Measurements from ENCODE around the gene BCAS4. TPM values are rescaled to one million over a fixed set of nuclear protein-coding genes. Genes with fewer than 3 reads are reported as not detected.

The BCAS4 gene
- total RNA-seq, 1 donor from 2014 or later, result 12.2 TPM

GRCh38 chr20:50854506-50855249 is 59.8 kb downstream of the BCAS4 start:
- DNase-seq (ENCODE audit: low spot score), result no peak

GRCh38 chr20:50855498-50856474 is 60.9 kb downstream of the BCAS4 start:
- peak; percentile 59 for DNase-seq (ENCODE audit: low spot score)

GRCh38 chr20:50856475-50857041 is 61.7 kb downstream of the BCAS4 start:
- no peak for DNase-seq (ENCODE audit: low spot score)

- DNase-seq (ENCODE audit: low spot score), result no peak
Observed at GRCh38 chr20:50857348-50857747, 62.5 kb downstream of the BCAS4 start.

- DNase-seq (ENCODE audit: low spot score), result no peak
Observed at GRCh38 chr20:50858525-50858924, 63.7 kb downstream of the BCAS4 start.

- no peak for DNase-seq (ENCODE audit: low spot score)
Observed at GRCh38 chr20:50859161-50859560, 64.3 kb downstream of the BCAS4 start.

- DNase-seq (ENCODE audit: low spot score), result no peak
Observed at GRCh38 chr20:50861012-50861411, 66.2 kb downstream of the BCAS4 start.

- no peak for DNase-seq (ENCODE audit: low spot score)
Observed at GRCh38 chr20:50862546-50862945, 67.7 kb downstream of the BCAS4 start.

- DNase-seq (ENCODE audit: low spot score), result no peak
Observed at GRCh38 chr20:50865114-50865513, 70.3 kb downstream of the BCAS4 start.

GRCh38 chr20:50865591-50865990 is 70.7 kb downstream of the BCAS4 start:
- DNase-seq (ENCODE audit: low spot score), result no peak

- no peak for DNase-seq (ENCODE audit: low spot score)
Observed at GRCh38 chr20:50866036-50866685, 71.3 kb downstream of the BCAS4 start.

GRCh38 chr20:50866831-50867230 is 72.0 kb downstream of the BCAS4 start:
- no peak for DNase-seq (ENCODE audit: low spot score)

GRCh38 chr20:50867805-50868204 is 72.9 kb downstream of the BCAS4 start:
- no peak for DNase-seq (ENCODE audit: low spot score)

GRCh38 chr20:50868509-50869495 is 73.9 kb downstream of the BCAS4 start:
- no peak for DNase-seq (ENCODE audit: low spot score)

GRCh38 chr20:50870561-50871161 is 75.8 kb downstream of the BCAS4 start:
- DNase-seq (ENCODE audit: low spot score), result no peak

GRCh38 chr20:50872560-50873425 is 77.9 kb downstream of the BCAS4 start:
- no peak for DNase-seq (ENCODE audit: low spot score)

- no peak for DNase-seq (ENCODE audit: low spot score)
Observed at GRCh38 chr20:50873585-50873984, 78.7 kb downstream of the BCAS4 start.

GRCh38 chr20:50874111-50874757 is 79.4 kb downstream of the BCAS4 start:
- DNase-seq (ENCODE audit: low spot score), result no peak
